Measurements from ENCODE around the gene NARF.
"Not testable (repeated sequence)": the region's sequence is repeated elsewhere in the genome, so short reads cannot be mapped to it uniquely, and the experiment has no call there.

NARF gene

DNA sequence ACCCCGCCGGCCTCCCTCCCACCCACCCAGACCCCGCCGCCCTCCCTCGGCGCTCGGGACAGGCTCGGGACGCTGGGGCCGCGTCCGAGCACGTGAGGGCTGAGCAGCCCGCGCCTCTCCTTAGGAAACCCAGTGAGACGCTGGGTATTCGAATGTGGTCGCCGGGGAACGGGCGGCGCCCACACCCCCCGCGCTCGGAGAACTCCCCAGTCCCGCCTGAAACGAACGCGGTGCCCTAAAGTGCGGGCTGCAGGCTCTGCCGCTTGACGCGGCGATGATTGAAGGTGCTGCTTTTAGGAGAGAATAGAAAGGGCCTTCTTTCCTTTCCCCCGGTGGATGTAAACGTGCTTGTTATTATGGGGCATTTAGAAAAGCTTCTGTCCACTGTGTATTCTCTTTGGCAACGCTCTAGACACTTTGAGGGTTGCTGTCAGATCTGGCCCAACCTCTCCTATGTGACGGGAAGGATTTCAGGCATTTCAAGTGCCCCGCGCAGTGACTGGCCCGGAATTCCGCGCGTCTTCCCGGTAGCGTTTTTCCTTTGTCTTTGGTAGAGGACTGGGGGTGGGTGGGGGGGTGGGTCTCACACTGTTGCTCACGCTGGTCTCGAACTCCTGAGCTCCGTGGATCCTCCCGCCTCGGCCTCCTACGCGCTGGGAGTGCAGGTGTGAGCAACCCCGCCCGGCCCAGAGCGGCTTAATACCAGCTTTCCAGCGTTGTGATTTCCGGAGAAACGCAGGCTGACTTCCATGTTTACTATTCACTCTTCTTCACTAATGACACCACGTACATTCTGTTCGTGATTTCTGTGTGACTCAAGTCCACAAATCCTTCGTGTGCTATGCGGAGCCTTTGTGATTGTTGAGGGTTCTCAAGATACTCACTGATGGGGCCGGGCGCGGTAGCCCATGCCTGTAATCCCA, 39.2 kb downstream of the NARF start:
- DNase-seq (ENCODE audit: low read depth), result peak; percentile 20

DNA sequence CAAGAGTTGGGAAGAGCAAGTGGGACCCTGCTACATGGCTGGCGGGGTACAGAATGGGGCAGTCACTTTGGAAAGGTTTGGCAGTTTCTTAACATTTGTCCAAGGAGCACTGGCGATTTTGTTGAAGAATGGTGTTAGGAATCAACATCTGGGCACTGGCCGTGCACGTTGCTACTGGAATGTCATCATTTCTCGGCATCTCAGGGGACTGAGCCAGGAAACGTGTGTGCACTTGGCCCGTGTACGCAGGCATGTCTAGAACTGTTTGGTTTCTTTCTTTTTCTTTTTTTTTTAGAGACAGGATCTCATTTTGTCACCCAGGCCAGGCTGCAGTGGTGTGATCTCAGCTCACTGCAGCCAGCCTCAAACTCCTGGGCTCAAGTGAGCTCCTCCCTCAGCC, 43.7 kb downstream of the NARF start:
- DNase-seq (ENCODE audit: low read depth), result no peak

DNA sequence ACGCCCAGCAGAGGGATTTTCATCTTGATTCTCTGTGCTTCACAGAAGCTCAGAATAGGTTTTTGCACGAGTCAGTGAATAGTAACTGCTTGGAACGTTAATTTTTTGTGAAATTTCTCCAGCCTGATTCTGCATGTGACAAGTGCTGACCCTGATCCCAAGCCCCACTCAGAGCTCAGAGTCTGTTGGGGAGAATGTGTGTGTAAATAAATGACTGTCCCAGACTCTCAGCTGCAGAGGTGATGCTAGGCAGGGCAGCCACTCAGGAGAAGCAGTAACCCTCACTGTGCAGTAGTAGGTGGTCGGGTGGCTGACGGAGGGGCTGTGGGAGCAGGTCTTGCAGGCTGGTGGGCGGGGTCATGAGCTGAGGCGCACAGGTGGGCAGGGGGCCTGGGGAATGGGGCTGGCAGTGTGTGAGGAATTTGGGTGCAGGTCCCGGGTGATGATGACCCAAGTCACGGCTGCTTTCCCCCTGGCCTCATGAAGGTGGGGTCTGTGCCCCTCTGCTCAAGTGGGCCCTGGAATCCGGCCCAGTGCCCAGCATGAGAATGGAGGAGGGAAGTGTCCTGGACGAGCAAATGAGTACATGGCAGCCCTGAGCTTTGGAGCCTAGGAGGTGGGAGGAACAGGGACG, 44.7 kb downstream of the NARF start:
- DNase-seq (ENCODE audit: low read depth), result no peak

DNA sequence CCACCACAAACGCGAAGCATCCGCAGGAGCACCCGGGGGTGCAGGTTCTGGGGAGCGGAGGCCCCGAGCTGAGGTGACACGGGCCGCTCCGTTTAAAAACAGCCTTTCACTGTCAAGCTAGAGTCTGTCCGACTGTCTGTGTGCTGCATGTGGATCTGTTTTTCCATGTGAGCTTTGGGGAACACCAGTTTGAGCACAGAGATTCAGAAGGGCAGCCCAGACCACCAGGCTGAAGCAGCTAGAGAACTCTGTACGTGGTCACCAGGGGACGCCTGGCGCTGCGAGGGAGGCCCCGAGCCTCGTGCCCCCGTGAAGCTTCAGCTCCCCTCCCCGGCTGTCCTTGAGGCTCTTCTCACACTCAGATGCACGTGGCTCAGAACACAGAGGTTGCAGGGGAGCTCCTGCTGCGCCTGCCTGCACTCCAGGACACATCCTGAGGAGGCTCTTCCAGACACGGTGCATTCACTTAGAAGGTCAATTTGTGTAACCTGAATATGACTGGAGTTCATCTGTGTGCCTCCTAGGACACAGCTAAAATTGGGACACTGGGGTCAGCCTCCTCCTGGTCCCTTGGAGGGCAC, 45.3 kb downstream of the NARF start:
- DNase-seq (ENCODE audit: low read depth), result no peak

DNA sequence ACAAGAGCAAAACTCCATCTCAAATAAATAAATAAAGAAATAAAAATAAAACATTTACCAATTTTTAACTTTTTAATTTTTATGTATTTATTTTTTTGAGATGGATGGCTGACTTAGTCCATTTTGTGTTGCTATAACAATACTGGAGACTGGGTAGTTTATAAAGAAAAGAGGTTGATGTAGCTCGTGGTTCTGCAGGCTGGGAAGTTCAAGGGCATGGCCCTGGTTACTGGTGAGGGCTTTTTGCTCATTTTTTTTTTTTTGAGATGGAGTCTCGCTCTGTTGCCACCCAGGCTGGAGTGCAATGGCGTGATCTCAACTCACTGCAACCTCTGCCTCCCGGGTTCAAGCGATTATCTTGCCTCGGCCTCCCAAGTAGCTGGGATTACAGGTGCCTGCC, 46.8 kb downstream of the NARF start:
- DNase-seq (ENCODE audit: low read depth), result no peak

DNA sequence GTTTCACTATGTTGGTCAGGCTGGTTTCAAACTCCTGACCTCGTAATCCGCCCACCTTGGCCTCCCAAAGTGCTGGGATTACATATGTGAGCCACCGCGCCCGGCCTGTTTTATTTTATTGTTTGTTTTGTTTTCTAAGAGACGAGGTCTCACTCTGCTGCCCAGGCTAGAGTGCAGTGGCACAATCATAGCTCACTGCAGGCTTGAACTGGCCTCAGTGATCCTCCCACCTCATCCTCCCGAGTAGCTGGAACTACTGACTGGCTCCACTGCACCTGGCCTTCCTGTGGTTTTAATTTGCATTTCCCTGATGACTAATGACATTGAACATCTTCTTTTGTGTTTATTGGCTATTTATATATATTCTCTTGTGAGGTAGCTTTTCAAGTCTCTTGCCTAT, 47.9 kb downstream of the NARF start:
- DNase-seq (ENCODE audit: low read depth), result not testable (repeated sequence)

DNA sequence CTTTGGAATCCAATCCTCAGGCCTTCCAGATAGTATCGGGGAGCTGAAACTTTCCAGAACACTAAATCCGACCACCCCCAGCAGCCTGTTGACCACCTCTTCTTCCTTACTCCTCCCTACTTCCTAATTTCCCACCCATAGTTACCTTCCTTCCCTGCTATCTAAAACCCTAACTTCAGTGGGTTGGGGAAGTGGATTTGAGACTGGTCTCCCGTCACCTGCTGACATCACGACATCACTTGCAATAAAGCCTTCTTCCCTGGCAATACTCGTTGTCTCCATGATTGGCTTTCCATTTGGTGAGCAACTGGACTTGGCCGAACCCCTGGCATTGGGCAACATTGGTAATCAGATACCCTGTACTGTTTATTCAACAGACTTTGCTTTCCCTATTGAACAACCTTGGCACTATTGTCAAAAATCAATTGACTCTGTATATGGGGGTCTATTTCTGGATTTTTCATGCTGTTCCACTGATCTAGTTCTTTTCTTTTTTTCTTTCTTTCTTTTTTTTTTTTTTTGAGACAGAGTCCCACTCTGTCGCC, 49.2 kb downstream of the NARF start:
- no peak for DNase-seq (ENCODE audit: low read depth)

DNA sequence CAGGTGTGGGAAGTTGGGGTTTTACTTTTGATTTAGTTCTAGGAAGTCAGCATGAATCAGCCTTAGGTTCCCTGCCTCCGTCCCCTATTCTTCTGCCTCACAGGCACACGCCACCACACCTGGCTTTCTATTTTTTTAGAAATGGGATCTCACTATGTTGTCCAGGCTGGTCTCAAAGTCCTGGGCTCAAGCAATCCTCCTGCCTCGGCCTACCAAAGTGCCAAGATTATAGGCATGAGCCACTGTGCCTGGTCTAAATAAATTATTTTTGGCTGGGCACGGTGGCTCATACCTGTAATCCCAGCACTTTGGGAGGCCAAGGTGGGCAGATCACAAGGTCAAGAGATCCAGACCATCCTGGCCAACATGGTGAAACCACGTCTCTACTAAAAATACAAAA, 53.1 kb downstream of the NARF start:
- DNase-seq (ENCODE audit: low read depth), result not testable (repeated sequence)

DNA sequence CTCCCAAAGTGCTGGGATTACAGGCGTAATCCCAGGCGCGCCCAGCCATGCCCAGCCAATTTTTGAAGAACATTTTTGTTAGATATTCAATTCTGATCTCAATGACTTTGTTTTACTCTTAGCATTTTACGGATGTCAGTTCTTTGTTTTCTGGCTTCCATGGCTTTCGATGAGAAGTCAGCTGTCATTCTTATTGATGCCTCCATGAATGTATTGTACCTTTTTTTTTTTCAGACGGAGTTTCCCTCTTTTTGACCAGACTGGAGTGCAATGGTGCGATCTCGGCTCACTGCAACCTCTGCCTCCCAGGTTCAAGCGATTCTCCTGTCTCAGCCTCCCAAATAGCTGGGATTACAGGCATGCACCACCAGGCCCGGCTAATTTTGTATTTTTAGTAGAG, 55.3 kb downstream of the NARF start:
- DNase-seq (ENCODE audit: low read depth), result not testable (repeated sequence)

DNA sequence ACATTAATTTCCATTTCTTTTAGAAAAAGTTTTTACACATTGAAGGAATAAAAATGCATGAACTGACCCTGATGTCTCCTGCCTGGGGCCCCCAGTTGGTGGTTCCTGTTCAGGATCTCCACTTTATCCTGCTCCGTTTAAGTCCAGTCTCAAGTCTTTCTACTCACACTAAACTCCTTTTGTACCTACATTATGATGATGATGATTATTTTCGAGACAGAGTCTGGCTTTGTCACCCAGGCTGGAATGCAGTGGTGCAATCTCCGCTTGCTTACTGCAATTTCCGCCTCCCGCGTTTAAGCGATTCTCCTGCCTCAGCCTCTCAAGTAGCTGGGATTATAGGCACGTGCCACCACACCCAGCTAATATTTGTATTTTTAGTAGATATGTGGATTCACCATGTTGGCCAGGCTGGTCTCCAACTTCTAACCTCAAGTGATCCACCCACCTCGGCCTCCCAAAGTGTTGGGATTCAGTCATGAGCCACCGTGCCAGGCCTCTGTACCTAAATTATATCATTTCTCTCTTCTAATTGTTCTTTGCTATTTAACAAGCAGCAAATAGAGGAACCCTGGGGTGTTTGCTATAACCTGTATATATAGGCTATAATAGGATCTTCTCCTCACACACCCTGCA, 58.8 kb downstream of the NARF start:
- DNase-seq (ENCODE audit: low read depth), result no peak

DNA sequence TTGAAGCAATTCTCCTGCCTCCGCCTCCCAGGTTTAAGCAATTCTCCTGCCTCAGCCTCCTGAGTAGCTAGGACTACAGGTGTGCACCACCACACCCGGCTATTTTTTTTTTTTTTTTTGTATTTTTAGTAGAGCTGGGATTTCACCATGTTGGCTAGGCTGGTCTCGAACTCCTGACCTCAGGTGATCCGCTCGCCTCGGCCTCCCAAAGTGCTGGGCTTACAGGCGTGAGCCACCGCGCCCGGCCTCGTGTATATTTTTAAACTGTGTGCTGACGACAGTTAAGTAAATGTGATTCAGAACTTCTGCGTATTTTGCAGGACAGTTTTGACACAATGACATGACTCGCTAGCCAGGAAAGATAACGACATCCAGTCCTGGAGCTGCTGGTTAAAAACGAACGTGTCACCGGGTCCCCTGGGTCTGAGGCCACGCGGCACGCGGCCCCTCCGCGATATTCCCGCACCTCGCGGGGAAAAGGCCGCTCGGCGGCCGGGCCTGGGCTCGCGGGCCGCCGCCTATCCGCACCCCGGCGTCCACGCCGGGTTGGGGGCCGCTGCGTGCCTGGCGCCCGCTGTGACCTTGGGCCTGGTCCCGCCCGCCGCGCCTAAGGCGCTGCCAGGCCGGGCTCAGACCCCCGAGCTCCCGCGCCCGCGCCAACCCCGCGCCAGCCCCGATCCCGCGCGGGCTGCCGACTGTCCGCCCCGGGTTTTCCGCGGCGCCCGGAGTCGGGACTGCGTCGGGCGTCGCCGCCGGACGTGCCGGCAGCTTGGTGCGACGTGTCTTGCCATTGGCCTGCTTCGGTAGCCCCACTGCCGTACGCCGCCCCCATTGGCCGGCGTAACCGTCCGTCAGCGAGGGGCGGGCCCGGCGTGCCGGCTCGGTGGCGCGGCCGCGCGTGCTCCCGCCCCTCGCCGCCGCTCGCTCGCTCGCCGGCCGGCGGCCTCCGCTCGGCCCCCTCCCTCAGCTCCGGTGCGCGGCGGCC, 60.6 kb downstream of the NARF start, which contains the start of gene FOXK2:
TSS of gene FOXK2 (plus strand) at position 907 of the 985 bp plus-strand sequence. CDS start 157 bp downstream, outside the sequence.
- peak; percentile 91 for DNase-seq (ENCODE audit: low read depth)

DNA sequence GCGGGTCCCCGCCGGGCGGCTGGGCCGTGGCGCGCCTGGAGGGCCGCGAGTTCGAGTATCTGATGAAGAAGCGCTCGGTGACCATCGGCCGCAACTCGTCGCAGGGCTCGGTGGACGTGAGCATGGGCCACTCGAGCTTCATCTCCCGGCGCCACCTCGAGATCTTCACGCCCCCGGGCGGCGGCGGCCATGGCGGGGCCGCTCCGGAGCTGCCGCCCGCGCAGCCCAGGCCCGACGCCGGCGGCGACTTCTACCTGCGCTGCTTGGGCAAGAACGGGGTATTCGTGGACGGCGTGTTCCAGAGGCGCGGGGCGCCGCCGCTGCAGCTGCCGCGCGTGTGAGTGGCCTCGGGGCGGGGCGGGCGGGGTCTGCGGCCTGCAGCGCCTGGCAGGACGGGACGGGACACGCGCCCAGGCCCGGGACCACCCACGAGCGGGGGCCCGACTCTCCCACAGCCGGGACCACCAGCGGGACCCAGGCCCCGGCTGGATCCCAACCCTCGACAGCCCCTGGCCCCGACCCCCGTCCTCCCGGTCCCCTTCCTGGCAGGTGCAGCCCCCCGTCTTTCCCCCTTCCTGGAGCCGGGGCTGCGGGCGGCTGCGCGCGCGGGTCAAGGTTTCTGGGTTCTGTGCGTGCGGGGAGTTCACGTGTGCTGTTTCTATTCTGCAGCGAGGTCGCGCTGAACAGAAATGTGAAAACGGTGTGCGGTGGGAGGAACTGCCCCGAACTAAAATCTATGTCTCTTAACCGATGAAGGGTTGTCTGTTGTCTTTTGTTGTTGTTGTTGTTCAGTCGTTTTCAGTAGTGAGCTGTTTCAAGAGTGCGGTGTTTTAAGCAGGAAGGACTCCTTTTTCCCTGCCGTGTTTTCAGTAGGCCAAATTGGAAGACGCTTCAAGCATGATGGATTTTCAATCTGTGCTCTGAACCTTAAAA, 61.7 kb downstream of the NARF start:
- DNase-seq (ENCODE audit: low read depth), result peak; percentile 24

DNA sequence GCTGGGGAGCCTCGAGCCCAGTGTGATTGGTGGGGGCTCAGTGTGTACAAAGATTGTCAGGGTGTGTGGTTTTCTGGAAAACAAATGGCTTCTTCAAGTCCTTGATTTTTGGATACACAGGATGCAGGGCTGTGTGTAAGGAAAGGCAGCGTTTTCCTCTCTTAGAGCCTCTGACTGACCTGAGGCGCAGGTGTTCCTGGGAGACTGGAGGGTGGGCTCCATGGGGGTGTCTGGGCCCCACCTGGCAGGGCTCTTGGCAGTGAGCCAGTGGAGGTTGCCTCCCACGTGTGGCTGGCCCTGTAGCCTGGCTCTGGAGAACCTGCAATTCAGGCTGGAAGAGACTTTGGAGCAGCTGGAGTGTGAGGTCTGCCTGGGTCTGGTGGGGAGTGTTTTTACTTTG, 66.0 kb downstream of the NARF start:
- no peak for DNase-seq (ENCODE audit: low read depth)

DNA sequence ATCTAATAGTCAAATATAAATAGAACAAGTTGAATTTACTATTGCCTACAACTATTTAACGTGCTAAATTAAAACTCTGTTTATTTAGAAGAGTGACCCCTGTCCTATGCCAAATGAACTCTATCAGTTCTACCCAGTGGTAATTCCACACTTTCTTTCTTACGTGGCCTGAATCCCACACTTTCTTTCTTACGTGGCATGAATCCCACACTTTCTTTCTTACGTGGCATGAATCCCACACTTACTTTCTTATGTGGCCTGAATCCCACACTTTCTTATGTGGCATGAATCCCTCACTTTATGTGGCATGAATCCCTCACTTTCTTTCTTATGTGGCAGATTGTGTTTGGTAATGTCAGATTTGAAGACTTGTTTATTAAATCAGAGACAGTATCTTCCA, 67.2 kb downstream of the NARF start:
- no peak for DNase-seq (ENCODE audit: low read depth)

DNA sequence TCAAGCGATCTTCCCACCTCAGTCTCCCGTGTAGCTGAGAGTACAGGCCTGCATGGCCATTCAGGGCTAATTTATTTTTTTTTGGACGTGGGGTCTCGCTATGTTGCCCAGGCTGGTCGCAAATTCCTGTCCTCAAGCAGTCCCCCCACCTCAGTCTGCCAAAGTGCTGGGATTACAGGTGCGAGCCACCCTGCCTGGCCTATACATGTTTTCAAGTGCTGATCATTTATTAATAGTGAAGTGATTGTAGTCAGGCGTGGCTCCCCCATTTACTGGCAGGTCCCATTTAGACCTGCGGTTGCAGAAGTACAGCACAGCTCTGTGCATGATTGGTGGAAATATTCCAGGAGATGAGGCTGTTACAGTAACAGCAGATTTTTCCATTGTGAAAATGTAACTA, 69.4 kb downstream of the NARF start:
- no peak for DNase-seq (ENCODE audit: low read depth)

DNA sequence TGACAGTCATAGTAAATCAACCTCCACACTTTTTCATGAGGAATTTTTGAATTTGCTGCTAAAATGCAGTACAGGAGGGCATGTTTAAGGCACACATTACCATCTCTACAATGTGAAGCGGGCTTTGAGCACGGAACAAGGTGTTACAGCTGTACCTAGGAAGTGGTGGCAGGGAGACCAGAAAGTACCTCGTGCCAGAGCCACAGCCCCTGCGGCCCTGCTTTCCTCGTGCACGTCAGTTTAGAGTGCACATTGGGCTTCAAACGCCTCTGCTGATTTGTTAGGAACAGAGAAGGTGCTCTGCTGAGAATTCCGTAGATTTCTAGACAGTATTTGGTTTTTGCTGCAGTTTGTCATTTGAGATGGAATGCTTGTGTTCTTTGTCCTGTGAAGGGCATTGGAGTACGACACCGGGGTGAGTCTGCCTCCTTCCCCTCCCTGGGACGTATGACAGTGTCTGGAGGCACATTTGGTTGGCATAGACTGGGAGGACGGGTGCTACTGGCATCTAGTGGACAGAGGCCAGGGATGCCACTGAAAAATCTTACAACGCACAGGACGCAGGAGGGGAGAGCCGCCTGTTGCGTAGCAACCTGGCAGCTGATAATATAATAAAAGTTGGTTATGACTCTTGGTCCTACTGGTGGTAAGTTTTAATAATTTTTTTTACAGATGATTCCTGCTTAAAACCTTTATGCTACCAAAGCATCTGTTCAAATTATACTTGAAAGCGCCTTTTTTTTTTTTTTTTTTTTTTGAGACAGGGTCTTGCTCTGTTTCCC, 70.1 kb downstream of the NARF start:
- no peak for DNase-seq (ENCODE audit: low read depth)

DNA sequence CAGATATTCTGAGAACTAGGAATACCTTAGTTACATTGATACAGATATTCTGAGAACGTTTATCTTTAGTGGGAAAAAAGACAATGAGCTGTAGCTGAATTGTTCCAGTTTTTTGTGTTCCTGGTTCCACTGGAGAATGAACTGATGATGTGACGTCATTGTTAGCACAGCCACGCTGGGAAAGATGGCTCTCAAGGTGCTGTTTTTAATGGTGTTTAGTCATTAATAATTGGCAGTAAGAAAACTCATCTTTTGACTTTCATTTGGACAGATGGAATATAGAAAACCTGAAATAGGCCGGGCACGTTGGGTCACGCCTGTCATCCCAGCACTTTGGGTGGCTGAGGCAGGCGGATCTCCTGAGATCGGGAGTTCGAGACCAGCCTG, 71.4 kb downstream of the NARF start:
- no peak for DNase-seq (ENCODE audit: low read depth)

DNA sequence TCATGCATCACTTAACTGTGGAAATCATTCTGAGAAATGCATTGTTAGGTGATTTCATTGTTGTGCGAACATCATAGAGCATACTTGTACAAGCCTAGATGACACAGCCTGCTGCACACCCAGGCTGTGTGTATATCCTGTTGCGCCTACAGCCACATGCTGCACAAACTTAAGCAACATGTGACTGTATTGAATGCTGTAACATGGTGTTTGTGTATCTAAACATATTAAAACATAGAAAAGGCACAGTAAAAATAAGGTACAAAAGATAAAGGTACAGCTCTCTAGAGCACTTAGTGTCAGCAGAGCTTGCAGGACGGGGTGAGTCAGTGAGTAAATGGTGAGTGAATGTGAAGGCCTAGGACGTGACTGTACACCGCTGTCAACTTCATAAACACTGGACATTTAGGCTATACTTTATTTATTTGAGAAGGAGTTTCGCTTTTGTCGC, 72.9 kb downstream of the NARF start:
- no peak for DNase-seq (ENCODE audit: low read depth)

DNA sequence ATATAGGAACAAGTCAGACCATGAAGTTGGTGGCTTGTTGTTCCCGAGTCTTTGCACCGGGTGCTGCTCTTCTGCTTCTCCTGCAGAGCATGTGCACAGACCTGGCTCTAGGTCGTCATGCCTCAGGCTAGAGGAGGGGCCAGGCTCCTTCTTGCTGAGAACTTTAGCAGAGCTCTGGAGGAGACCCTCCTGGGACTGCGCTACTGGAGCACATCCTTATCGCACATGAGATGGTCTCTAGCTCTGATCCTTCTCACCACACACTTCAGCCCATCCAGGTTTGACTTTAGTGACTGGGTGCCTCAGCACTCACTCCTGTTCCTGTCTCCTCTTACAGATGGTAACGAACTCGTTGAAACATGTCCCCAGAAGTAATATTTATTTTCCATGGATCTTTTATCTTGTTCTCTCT, 75.9 kb downstream of the NARF start:
- DNase-seq (ENCODE audit: low read depth), result no peak
